HepG2 (cell line): ENCODE measurements around the gene CALML5. TPM values are rescaled to one million over a fixed set of nuclear protein-coding genes. Genes with fewer than 3 reads are reported as not detected.
A peak's percentile ranks its signal among the peaks of the same experiment; 100 is the strongest.

ENCODE experiments used
- DPF2 ChIP-seq: sonication (generic); formaldehyde crosslinking; IDR thresholded peaks from 2 replicates; pipeline ENCODE4 v1.4.0; 2020; ENCODE audit warnings: mild to moderate bottlenecking, low read depth, missing genetic modification reagents, borderline replicate concordance
- FOXA3 ChIP-seq: IDR thresholded peaks from 2 replicates; pipeline ENCODE4 v1.6.1; 2016; ENCODE audit warnings: missing genetic modification reagents, missing compliant biosample characterization
- FOXK1 ChIP-seq: sonication (generic); formaldehyde crosslinking; IDR thresholded peaks from 2 replicates; pipeline ENCODE4 v1.4.0; 2020; ENCODE audit warnings: low read depth, missing genetic modification reagents, borderline replicate concordance
- GFI1 ChIP-seq: sonication (generic); formaldehyde crosslinking; IDR thresholded peaks from 2 replicates; pipeline ENCODE4 v1.5.0; 2020; ENCODE audit warnings: missing genetic modification reagents, mild to moderate bottlenecking, borderline replicate concordance
- GPN1 ChIP-seq: sonication (generic); formaldehyde crosslinking; IDR thresholded peaks from 2 replicates; pipeline ENCODE4 v1.5.1; 2020; ENCODE audit warnings: missing genetic modification reagents, borderline replicate concordance
- HDAC6 ChIP-seq: fragments of 200-600 bp; sonication (generic); IDR thresholded peaks from 2 replicates; pipeline ENCODE4 v1.7.0; 2017; ENCODE audit warnings: mild to moderate bottlenecking, antibody characterized with exemption, low read length, low read depth
- SALL2 ChIP-seq: sonication (generic); formaldehyde crosslinking; IDR thresholded peaks from 2 replicates; pipeline ENCODE4 v1.8.1; 2023; ENCODE audit warnings: mild to moderate bottlenecking, missing genetic modification reagents, inconsistent platforms
- SAP130 ChIP-seq: IDR thresholded peaks from 2 replicates; pipeline ENCODE4 v1.6.1; 2016; ENCODE audit warnings: low read depth
- SNAPC5 ChIP-seq: sonication (generic); formaldehyde crosslinking; IDR thresholded peaks from 2 replicates; pipeline ENCODE4 v1.8.1; 2023; ENCODE audit warnings: mild to moderate bottlenecking, missing genetic modification reagents, borderline replicate concordance
- SOX5 ChIP-seq: IDR thresholded peaks from 2 replicates; pipeline ENCODE4 v1.6.1; 2016; ENCODE audit warnings: borderline replicate concordance
- ZBTB38 ChIP-seq: sonication (generic); formaldehyde crosslinking; IDR thresholded peaks from 2 replicates; pipeline ENCODE4 v1.5.1; 2020; ENCODE audit warnings: mild to moderate bottlenecking, missing genetic modification reagents
- ZFP36L2 ChIP-seq: sonication (generic); formaldehyde crosslinking; IDR thresholded peaks from 2 replicates; pipeline ENCODE4 v1.4.0; 2020; ENCODE audit warnings: missing genetic modification reagents
- ZFY ChIP-seq: sonication (generic); formaldehyde crosslinking; IDR thresholded peaks from 2 replicates; pipeline ENCODE4 v1.4.0; 2020; ENCODE audit warnings: missing genetic modification reagents
- ZFYVE20 ChIP-seq: sonication (generic); formaldehyde crosslinking; IDR thresholded peaks from 2 replicates; pipeline ENCODE4 v1.8.0; 2023; ENCODE audit warnings: low read depth, mild to moderate bottlenecking, moderate library complexity, missing genetic modification reagents, borderline replicate concordance
- ZMYM4 ChIP-seq: sonication (generic); formaldehyde crosslinking; IDR thresholded peaks from 2 replicates; pipeline ENCODE4 v1.8.1; 2023; ENCODE audit warnings: mild to moderate bottlenecking, missing genetic modification reagents
- ZNF160 ChIP-seq: sonication (generic); formaldehyde crosslinking; IDR thresholded peaks from 2 replicates; pipeline ENCODE4 v1.8.0; 2022; ENCODE audit warnings: mild to moderate bottlenecking, inconsistent platforms, missing genetic modification reagents
- ZNF17 ChIP-seq: sonication (generic); formaldehyde crosslinking; IDR thresholded peaks from 2 replicates; pipeline ENCODE4 v1.5.0; 2020; ENCODE audit warnings: mild to moderate bottlenecking, missing genetic modification reagents
- ZNF225 ChIP-seq: sonication (generic); formaldehyde crosslinking; IDR thresholded peaks from 2 replicates; pipeline ENCODE4 v1.4.0; 2020; ENCODE audit warnings: mild to moderate bottlenecking, missing genetic modification reagents
- ZNF263 ChIP-seq: sonication (generic); formaldehyde crosslinking; IDR thresholded peaks from 2 replicates; pipeline ENCODE4 v1.4.0; 2020; ENCODE audit warnings: missing genetic modification reagents
- ZNF326 ChIP-seq: sonication (generic); formaldehyde crosslinking; IDR thresholded peaks from 2 replicates; pipeline ENCODE4 v1.4.0; 2020; ENCODE audit warnings: missing genetic modification reagents, borderline replicate concordance
- ZNF354B ChIP-seq: sonication (generic); formaldehyde crosslinking; IDR thresholded peaks from 2 replicates; pipeline ENCODE4 v1.8.0; 2022; ENCODE audit warnings: mild to moderate bottlenecking, missing genetic modification reagents
- ZNF407 ChIP-seq: sonication (generic); formaldehyde crosslinking; IDR thresholded peaks from one replicate; pipeline ENCODE4 v1.5.1; 2020; ENCODE audit warnings: mild to moderate bottlenecking, missing genetic modification reagents; ENCODE audit errors: not compliant biosample characterization
- ZNF543 ChIP-seq: sonication (generic); formaldehyde crosslinking; IDR thresholded peaks from 2 replicates; pipeline ENCODE4 v1.4.0; 2020; ENCODE audit warnings: mild to moderate bottlenecking, missing genetic modification reagents
- ZNF776 ChIP-seq: sonication (generic); formaldehyde crosslinking; IDR thresholded peaks from 2 replicates; pipeline ENCODE4 v1.4.0; 2020; ENCODE audit warnings: mild to moderate bottlenecking, missing genetic modification reagents
- polyA plus RNA-seq, 8 experiments: library from polyadenylated mRNA; depleted of rRNA in 3 of 8; stranded (reverse) in 7 of 8; unstranded in 1 of 8; fragments of >200 nt; fragmentation: Illumina TruSeq in 4 of 8; extraction: Trizol in 4 of 8; gene quantifications; 2 replicates each; pipeline versions ENCODE4 v1.2.1 to v1.2.3, GENCODE V29; 2011 to 2016; ENCODE audit warnings: low read depth in 4 of 8, missing spikeins in 1 of 8, mixed read lengths in 1 of 8; ENCODE audit not compliant: insufficient read depth in 1 of 8
- total RNA-seq, 5 experiments: library from RNA; depleted of rRNA; stranded (reverse); fragments of >200 nt; fragmentation: Illumina TruSeq; extraction: Trizol; gene quantifications; 2 replicates each; pipeline ENCODE4 v1.2.3, GENCODE V29; 2016; ENCODE audit warnings: low read depth in 1 of 5

The CALML5 gene
- total and polyA plus RNA-seq, 2 of the 13 experiments (the other 11 are each of a cell fraction or from before 2014, with no cell fraction given), result not detected

- TF ChIP-seq ZNF407 (CRISPR knock-in tag) (no peak), SALL2 (no peak), HDAC6 (no peak), SNAPC5 (no peak), ZNF17 (CRISPR knock-in tag) (no peak), ZNF354B (CRISPR knock-in tag) (no peak), FOXK1 (CRISPR knock-in tag) (peak; percentile 9; the same call in 1 of the 2 replicates), SAP130 (CRISPR knock-in tag) (peak; percentile 32; the same call in 1 of the 2 replicates), ZMYM4 (CRISPR knock-in tag) (no peak), ZBTB38 (no peak), FOXA3 (CRISPR knock-in tag) (peak; percentile 93), SOX5 (CRISPR knock-in tag) (peak; percentile 46; the same call in 1 of the 2 replicates), GPN1 (CRISPR knock-in tag) (no peak), ZNF160 (CRISPR knock-in tag) (no peak), GFI1 (CRISPR knock-in tag) (no peak), DPF2 (CRISPR knock-in tag) (0 out of 2 replicates have a peak, but pooled peaks have one; percentile 21), ZNF326 (CRISPR knock-in tag) (no peak), ZNF776 (no peak), ZFP36L2 (no peak), ZNF543 (CRISPR knock-in tag) (no peak), ZNF225 (no peak), ZFYVE20 (CRISPR knock-in tag) (no peak), ZNF263 (CRISPR knock-in tag) (0 out of 2 replicates have a peak, but pooled peaks have one; percentile 64), ZFY (CRISPR knock-in tag) (peak; percentile 27; the same call in 1 of the 2 replicates)
Measured at GRCh38 chr10:5515948-5516761, 16.8 kb upstream of the CALML5 start (continued).
